K562 (cell line): ENCODE results near the gene TSPAN16. TPM values are rescaled to one million over a fixed set of nuclear protein-coding genes. Genes with fewer than 3 reads are reported as not detected.

Experiments used
- BACH1 ChIP-seq: fragments of 200-800 bp; sonication (Bioruptor generic); IDR thresholded peaks from 2 replicates; pipeline ENCODE4 v1.6.1; 2016; ENCODE audit warnings: missing genetic modification characterization, missing compliant biosample characterization
- GABPA ChIP-seq: fragments of 200-800 bp; sonication (Bioruptor generic); conservative IDR thresholded peaks from 2 replicates; pipeline ENCODE4 v1.6.1; 2016; ENCODE audit warnings: low read depth, missing genetic modification characterization, missing compliant biosample characterization
- HCFC1 ChIP-seq: IDR thresholded peaks from 2 replicates; pipeline ENCODE4 v1.6.1; 2012; ENCODE audit warnings: low read depth, low read length, improper control_type of control experiment
- KAT7 ChIP-seq: sonication (generic); formaldehyde crosslinking; IDR thresholded peaks from 2 replicates; pipeline ENCODE4 v1.8.0; 2022; ENCODE audit warnings: missing genetic modification reagents, mild to moderate bottlenecking, borderline replicate concordance
- NEUROD1 ChIP-seq: fragments of 150-350 bp; IDR thresholded peaks from 2 replicates; pipeline ENCODE4 v1.6.1; 2014; ENCODE audit warnings: borderline replicate concordance, low read length, low read depth; ENCODE audit not compliant: partially characterized antibody
- PHB2 ChIP-seq: fragments of 450-650 bp; IDR thresholded peaks from 2 replicates; pipeline ENCODE4 v1.6.1; 2017; ENCODE audit warnings: low read depth
- PML ChIP-seq: IDR thresholded peaks from 2 replicates; pipeline ENCODE4 v1.6.1; 2012; ENCODE audit warnings: low read length, inconsistent platforms
- POLR2B ChIP-seq: fragments of 450-650 bp; IDR thresholded peaks from 2 replicates; pipeline ENCODE4 v1.6.1; 2018; ENCODE audit warnings: low read depth; ENCODE audit not compliant: partially characterized antibody
- SETDB1 ChIP-seq: IDR thresholded peaks from one replicate; pipeline ENCODE4 v1.6.1; 2012; ENCODE audit warnings: low read length, control low read depth, inconsistent platforms
- TCFL5 ChIP-seq: fragments of 250-450 bp; sonication (Bioruptor Pico); conservative IDR thresholded peaks from 2 replicates; pipeline ENCODE4 v1.6.1; 2021; ENCODE audit warnings: mild to moderate bottlenecking, moderate library complexity, matching md5 sums
- ZNF239 ChIP-seq: fragments of 250-450 bp; sonication (Bioruptor Pico); IDR thresholded peaks from 2 replicates; pipeline ENCODE4 v1.4.0; 2020; ENCODE audit warnings: mild to moderate bottlenecking
- ZNF699 ChIP-seq: fragments of 250-450 bp; sonication (Bioruptor Pico); IDR thresholded peaks from 2 replicates; pipeline ENCODE4 v1.8.0; 2021; ENCODE audit warnings: mild to moderate bottlenecking, moderate library complexity; ENCODE audit not compliant: insufficient replicate concordance
- ZSCAN29 ChIP-seq: fragments of 450-650 bp; IDR thresholded peaks from 2 replicates; pipeline ENCODE4 v1.6.1; 2017
- polyA plus RNA-seq, 8 experiments: library from polyadenylated mRNA; depleted of rRNA in 4 of 8; stranded (reverse) in 5 of 8; unstranded in 3 of 8; fragments of >200 nt; fragmentation: Nextera tagmentation in 2 of 8; fragmentation: Illumina TruSeq in 1 of 8; extraction: Ambion mirVana in 2 of 8; extraction: Trizol in 1 of 8; gene quantifications; 2 replicates each; pipeline versions ENCODE4 v1.2.1 to v1.2.3, GENCODE V29; 2011 to 2014; ENCODE audit warnings: inconsistent platforms in 1 of 8, missing spikeins in 1 of 8
- total RNA-seq, 7 experiments: library from RNA; depleted of rRNA in 6 of 7; stranded (reverse); fragments of >200 nt in 6 of 7; fragmentation: Illumina TruSeq in 2 of 7; extraction: Trizol in 2 of 7; gene quantifications; 2 replicates each; pipeline versions ENCODE4 v1.2.1 to v1.2.3, GENCODE V29; 2011 to 2021; ENCODE audit warnings: low replicate concordance in 1 of 7
- TF ChIP-seq, protein P1 (sequence below), 2 experiments: IDR thresholded peaks; 2 replicates each; pipeline ENCODE4 v1.6.1; 2011; ENCODE audit warnings: borderline replicate concordance in 1 of 2, control low read depth in 1 of 2, low read depth in 1 of 2, low read length in 1 of 2, mild to moderate bottlenecking in 1 of 2, mixed read lengths in 1 of 2, moderate library complexity in 1 of 2; ENCODE audit not compliant: insufficient read depth in 1 of 2, insufficient read length in 1 of 2, poor library complexity in 1 of 2, severe bottlenecking in 1 of 2; ENCODE audit errors: extremely low read depth in 1 of 2
- TF ChIP-seq, protein P2 (sequence below), 2 experiments: fragments of 200-800 bp in 1 of 2; sonication (Bioruptor generic) in 1 of 2; sonication (generic) in 1 of 2; formaldehyde crosslinking in 1 of 2; IDR thresholded peaks in 1 of 2; conservative IDR thresholded peaks in 1 of 2; 2 replicates each; pipeline versions ENCODE4 v1.5.0 to v1.6.1; 2016 to 2020; ENCODE audit warnings: missing compliant biosample characterization in 1 of 2, missing genetic modification characterization in 1 of 2, missing genetic modification reagents in 1 of 2
- TF ChIP-seq, protein P3 (sequence below): sonication (generic); formaldehyde crosslinking; IDR thresholded peaks from 2 replicates; pipeline ENCODE4 v1.8.1; 2023; ENCODE audit warnings: mild to moderate bottlenecking, missing genetic modification reagents

The TSPAN16 gene
- total and polyA plus RNA-seq, 9 of the 15 experiments (the other 6 are each of a cell fraction or from before 2014, with no cell fraction given): not detected

DNA sequence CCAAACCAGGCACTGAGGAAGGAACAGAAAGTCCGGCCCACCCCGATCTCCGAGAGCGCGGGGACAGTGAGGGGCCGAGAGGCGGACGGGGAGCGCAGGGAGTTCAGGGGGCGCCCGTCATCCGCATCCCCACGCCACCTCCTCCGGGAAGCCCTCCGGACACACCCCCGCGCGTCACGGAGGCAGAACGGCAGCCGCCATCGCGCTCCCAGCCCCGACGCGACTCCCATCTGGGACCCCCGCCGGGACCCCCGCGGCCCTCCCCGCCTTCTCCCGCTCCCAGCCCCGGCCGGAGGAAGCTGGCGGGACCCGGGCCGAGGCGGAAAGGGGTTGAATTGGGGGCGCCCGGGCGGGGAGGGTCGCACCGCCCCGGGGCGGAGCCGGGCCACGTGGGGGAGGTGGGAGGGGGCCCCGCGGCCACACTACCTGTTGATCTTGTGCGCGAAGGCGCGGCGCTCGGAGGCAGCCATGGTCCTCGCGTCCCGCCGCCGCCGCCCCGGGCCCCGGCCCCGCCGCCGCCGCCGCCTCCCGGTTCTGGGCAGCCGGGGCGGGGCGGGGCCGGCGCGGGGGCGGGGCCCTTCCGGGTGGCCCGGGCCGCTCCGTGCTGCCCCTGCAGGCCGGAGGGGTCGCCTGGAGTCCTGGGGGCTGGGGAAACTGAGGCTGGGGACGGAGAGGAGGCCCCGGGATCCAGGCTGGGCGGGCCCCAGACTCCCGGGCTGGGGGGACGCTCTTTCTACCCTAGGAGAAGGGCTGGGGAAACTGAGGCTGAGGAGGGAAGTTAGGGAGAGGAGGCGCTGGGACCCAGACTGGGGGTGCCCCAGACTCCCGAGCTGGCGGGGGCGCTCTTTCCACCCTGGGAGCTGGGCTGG is 33.8 kb upstream of the TSPAN16 start, which contains the start of gene DOCK6 (continued):
- TF ChIP-seq SETDB1: no peak
- no peak for TF ChIP-seq KAT7
- no peak for TF ChIP-seq PML
- TF ChIP-seq ZSCAN29: no peak
- no peak for TF ChIP-seq ZNF699 (CRISPR knock-in tag)
- TF ChIP-seq, protein P1, sequence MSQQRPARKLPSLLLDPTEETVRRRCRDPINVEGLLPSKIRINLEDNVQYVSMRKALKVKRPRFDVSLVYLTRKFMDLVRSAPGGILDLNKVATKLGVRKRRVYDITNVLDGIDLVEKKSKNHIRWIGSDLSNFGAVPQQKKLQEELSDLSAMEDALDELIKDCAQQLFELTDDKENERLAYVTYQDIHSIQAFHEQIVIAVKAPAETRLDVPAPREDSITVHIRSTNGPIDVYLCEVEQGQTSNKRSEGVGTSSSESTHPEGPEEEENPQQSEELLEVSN (IDR thresholded peaks at IDR 0.05; ENCODE audit: borderline replicate concordance in 1 of 2, extremely low read depth in 1 of 2, insufficient read depth in 1 of 2, insufficient read length in 1 of 2, low read depth in 1 of 2, low read length in 1 of 2, poor library complexity in 1 of 2, severe bottlenecking in 1 of 2): peak in 1 of 2 experiments; percentile 24
- TF ChIP-seq PHB2: no peak
- TF ChIP-seq HCFC1: no peak
- TF ChIP-seq, protein P2, sequence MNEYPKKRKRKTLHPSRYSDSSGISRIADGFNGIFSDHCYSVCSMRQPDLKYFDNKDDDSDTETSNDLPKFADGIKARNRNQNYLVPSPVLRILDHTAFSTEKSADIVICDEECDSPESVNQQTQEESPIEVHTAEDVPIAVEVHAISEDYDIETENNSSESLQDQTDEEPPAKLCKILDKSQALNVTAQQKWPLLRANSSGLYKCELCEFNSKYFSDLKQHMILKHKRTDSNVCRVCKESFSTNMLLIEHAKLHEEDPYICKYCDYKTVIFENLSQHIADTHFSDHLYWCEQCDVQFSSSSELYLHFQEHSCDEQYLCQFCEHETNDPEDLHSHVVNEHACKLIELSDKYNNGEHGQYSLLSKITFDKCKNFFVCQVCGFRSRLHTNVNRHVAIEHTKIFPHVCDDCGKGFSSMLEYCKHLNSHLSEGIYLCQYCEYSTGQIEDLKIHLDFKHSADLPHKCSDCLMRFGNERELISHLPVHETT (CRISPR knock-in tag; conservative IDR thresholded peaks at IDR 0.05 in 1 of 2, IDR thresholded peaks at IDR 0.05 in 1 of 2): peak in 1 of 2 experiments; percentile 95; a peak in 2 of 4 replicates
- TF ChIP-seq BACH1 (tag): no peak
- TF ChIP-seq, protein P3, sequence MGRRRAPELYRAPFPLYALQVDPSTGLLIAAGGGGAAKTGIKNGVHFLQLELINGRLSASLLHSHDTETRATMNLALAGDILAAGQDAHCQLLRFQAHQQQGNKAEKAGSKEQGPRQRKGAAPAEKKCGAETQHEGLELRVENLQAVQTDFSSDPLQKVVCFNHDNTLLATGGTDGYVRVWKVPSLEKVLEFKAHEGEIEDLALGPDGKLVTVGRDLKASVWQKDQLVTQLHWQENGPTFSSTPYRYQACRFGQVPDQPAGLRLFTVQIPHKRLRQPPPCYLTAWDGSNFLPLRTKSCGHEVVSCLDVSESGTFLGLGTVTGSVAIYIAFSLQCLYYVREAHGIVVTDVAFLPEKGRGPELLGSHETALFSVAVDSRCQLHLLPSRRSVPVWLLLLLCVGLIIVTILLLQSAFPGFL (CRISPR knock-in tag): no peak
- TF ChIP-seq GABPA (tag): peak; percentile 51
- no peak for TF ChIP-seq NEUROD1
- no peak for TF ChIP-seq ZNF239 (CRISPR knock-in tag)
- no peak for TF ChIP-seq POLR2B
- no peak for TF ChIP-seq TCFL5 (CRISPR knock-in tag)
